ENCODE measurements around the gene CYB561D2.

Gene CYB561D2

GRCh38 chr3:50341996-50342650 is 8.5 kb upstream of the CYB561D2 start:
- no peak for DNase-seq (ENCODE audit: low spot score)

GRCh38 chr3:50342813-50343633 is 7.6 kb upstream of the CYB561D2 start:
- no peak for DNase-seq (ENCODE audit: low spot score)

GRCh38 chr3:50345008-50345407 is 5.7 kb upstream of the CYB561D2 start:
- DNase-seq (ENCODE audit: low spot score), result no peak

- DNase-seq (ENCODE audit: low spot score), result peak; percentile 70
Measured at GRCh38 chr3:50345586-50346234, 5.0 kb upstream of the CYB561D2 start, which contains the start of gene ZMYND10. Gene ZMYND10, minus strand, starts transcription at chr3:50345732. Its CDS starts 153 bp downstream, at chr3:50345579.

- DNase-seq (ENCODE audit: low spot score), result peak; percentile 76
Measured at GRCh38 chr3:50347187-50347813, 3.4 kb upstream of the CYB561D2 start.

- no peak for DNase-seq (ENCODE audit: low spot score)
Measured at GRCh38 chr3:50350213-50350526, 492 bp upstream of the CYB561D2 start.

GRCh38 chr3:50351323-50351697 is 648 bp downstream of the CYB561D2 start:
- no peak for DNase-seq (ENCODE audit: low spot score)

- no peak for DNase-seq (ENCODE audit: low spot score)
Measured at GRCh38 chr3:50352781-50353180, 2.1 kb downstream of the CYB561D2 start.

GRCh38 chr3:50353245-50354004 is 2.8 kb downstream of the CYB561D2 start:
- no peak for DNase-seq (ENCODE audit: low spot score)

GRCh38 chr3:50354186-50354764 is 3.6 kb downstream of the CYB561D2 start:
- no peak for DNase-seq (ENCODE audit: low spot score)

GRCh38 chr3:50354850-50355249 is 4.2 kb downstream of the CYB561D2 start:
- no peak for DNase-seq (ENCODE audit: low spot score)

- no peak for DNase-seq (ENCODE audit: low spot score)
Measured at GRCh38 chr3:50355829-50356552, 5.3 kb downstream of the CYB561D2 start.

GRCh38 chr3:50356553-50356952 is 5.9 kb downstream of the CYB561D2 start:
- no peak for DNase-seq (ENCODE audit: low spot score)

- DNase-seq (ENCODE audit: low spot score), result no peak
Measured at GRCh38 chr3:50357481-50357880, 6.8 kb downstream of the CYB561D2 start.

GRCh38 chr3:50358355-50358910 is 7.8 kb downstream of the CYB561D2 start:
- DNase-seq (ENCODE audit: low spot score), result no peak

GRCh38 chr3:50358911-50359759 is 8.5 kb downstream of the CYB561D2 start, which contains the start of gene TMEM115:
Gene TMEM115, minus strand, starts transcription at chr3:50359521. Its CDS starts 458 bp downstream, at chr3:50359063.
- DNase-seq (ENCODE audit: low spot score), result peak; percentile 98

- no peak for DNase-seq (ENCODE audit: low spot score)
Measured at GRCh38 chr3:50359760-50360110, 9.1 kb downstream of the CYB561D2 start.

- no peak for DNase-seq (ENCODE audit: low spot score)
Measured at GRCh38 chr3:50364573-50365079, 14.0 kb downstream of the CYB561D2 start.

All from CD4-positive, alpha-beta T cell treated with Interleukin-6 at 100 ng/mL for 8 hours (primary cell).